Subcutaneous adipose tissue (tissue), 4 donors: ENCODE measurements around the gene MS4A5. TPM values are rescaled to one million over a fixed set of nuclear protein-coding genes. Genes with fewer than 3 reads are reported as not detected.

Experiments used
- CTCF ChIP-seq: fragments of 450-650 bp; IDR thresholded peaks from one replicate; pipeline ENCODE4 v1.5.1; 2016; ENCODE audit warnings: low read depth, mild to moderate bottlenecking, control low read depth, antibody characterized with exemption, moderate library complexity
- total RNA-seq, 4 donors: library from RNA; depleted of rRNA; stranded (reverse); fragments of >200 nt; gene quantifications; one replicate each; pipeline ENCODE4 v1.1.0, GENCODE V29; 2016

MS4A5 gene
- total RNA-seq = not detected

GRCh38 chr11:60429272-60429671 is at the start of gene MS4A5:
Gene MS4A5 (plus strand): TSS chr11:60429572. CDS start chr11:60429675, 103 bp downstream.
- no peak for TF ChIP-seq CTCF

GRCh38 chr11:60389279-60389910 is 40.0 kb upstream of the MS4A5 start:
- TF ChIP-seq CTCF = no peak

- no peak for TF ChIP-seq CTCF
Measured at GRCh38 chr11:60390419-60390818, 39.0 kb upstream of the MS4A5 start.

- TF ChIP-seq CTCF = no peak
Measured at GRCh38 chr11:60392361-60392760, 37.0 kb upstream of the MS4A5 start.

GRCh38 chr11:60393016-60393415 is 36.4 kb upstream of the MS4A5 start:
- TF ChIP-seq CTCF = no peak

- no peak for TF ChIP-seq CTCF
Measured at GRCh38 chr11:60394666-60395380, 34.5 kb upstream of the MS4A5 start.

- TF ChIP-seq CTCF = no peak
Measured at GRCh38 chr11:60396382-60396781, 33.0 kb upstream of the MS4A5 start, which contains the start of gene MS4A14. Gene MS4A14 (plus strand): TSS chr11:60396459. CDS start chr11:60396579, 120 bp downstream.
